Left lung (tissue), 10 donors: Measurements from ENCODE around the gene CACNB4. TPM values are rescaled to one million over a fixed set of nuclear protein-coding genes. Genes with fewer than 3 reads are reported as not detected.

Experiments used
- ATAC-seq: fragments of 200-7000 bp; cut with Tn5 transposase; one replicate; pipeline ENCODE4 v1.9.1; 2020; ENCODE audit warnings: moderate library complexity
- DNase-seq, 4 donors: peaks; one replicate each; pipeline ENCODE4 v3.0.0-alpha.2; 2013 to 2020
- H3K27ac ChIP-seq, 2 donors: fragments of 200-600 bp; sonication (generic) in 1 of 2; one replicate each; pipeline versions ENCODE4 v1.5.0 to v1.8.0; 2020 to 2021
- H3K27me3 ChIP-seq, 2 donors: fragments of 200-600 bp; sonication (generic) in 1 of 2; one replicate each; pipeline versions ENCODE4 v1.5.0 to v1.8.0; 2020 to 2021
- H3K36me3 ChIP-seq, 2 donors: fragments of 200-600 bp; sonication (generic) in 1 of 2; one replicate each; pipeline versions ENCODE4 v1.5.0 to v1.8.0; 2020 to 2021
- H3K4me1 ChIP-seq, 2 donors: fragments of 200-600 bp; one replicate each; pipeline ENCODE4 v1.8.0; 2021
- H3K4me3 ChIP-seq, 2 donors: fragments of 200-600 bp; sonication (generic) in 1 of 2; one replicate each; pipeline versions ENCODE4 v1.5.0 to v1.8.0; 2020 to 2021; ENCODE audit warnings: mild to moderate bottlenecking in 1 of 2
- H3K9me3 ChIP-seq, 2 donors: fragments of 200-600 bp; sonication (generic) in 1 of 2; one replicate each; pipeline versions ENCODE4 v1.5.0 to v1.8.0; 2020 to 2021
- intact Hi-C, 2 donors: fragments of 100-400 bp; cut with DNase I; formaldehyde crosslinking; loops; one replicate each; pipeline versions ENCODE4 v1.11.2 to v1.14.2; 2022
- polyA plus RNA-seq, 6 donors: library from polyadenylated mRNA; unstranded; fragments of 120-200 nt; gene quantifications; one replicate each; pipeline ENCODE4 v1.2.1, GENCODE V29; 2013; ENCODE audit not compliant: insufficient read length in 6 of 6
- total RNA-seq, 2 donors: library from RNA; stranded (reverse); fragmentation: NEBNext Ultra II Directional; extraction: Animal tissue kit (Norgen Biotek cat#: 25700); gene quantifications; one replicate each; pipeline ENCODE4 v1.2.1, GENCODE V29; 2021
- TF ChIP-seq, protein P1 (sequence below), 2 donors: fragments of 200-600 bp; sonication (generic) in 1 of 2; IDR thresholded peaks; one replicate each; pipeline versions ENCODE4 v1.5.0 to v1.8.0; 2021; ENCODE audit warnings: antibody characterized with exemption in 2 of 2
- donor health status: DM: no; HTN: yes; CAD: no.
- donor health status: DM: no; HTN: no; CAD: no.

CACNB4 gene
- total and polyA plus RNA-seq, 8 donors: 5.9 to 11.2 (median 8.6) TPM

DNA sequence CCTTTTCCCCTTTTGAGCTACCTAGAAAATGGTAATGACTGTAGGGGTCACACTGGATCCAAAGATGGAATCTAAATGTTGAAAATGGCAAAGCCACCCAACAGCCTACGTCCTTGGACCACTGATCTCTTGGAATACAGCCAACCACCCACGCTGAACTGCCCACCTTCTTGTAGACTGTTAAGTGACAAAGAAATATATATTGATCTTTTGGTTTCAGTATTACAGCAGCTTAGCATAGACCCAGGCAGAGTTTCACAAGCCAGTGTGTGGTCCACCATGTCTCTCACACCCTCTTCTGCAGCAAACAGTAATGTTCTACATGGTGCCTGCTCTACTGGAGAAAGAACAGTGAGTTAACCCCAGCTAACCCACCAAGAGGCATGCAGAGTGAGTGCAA lies 20.2 kb downstream of the CACNB4 start:
- Histone ChIP-seq H3K27me3 (no peaks in the 10 kb centered on the region), H3K4me1 (no peaks in the 10 kb centered on the region), H3K9me3 (no peaks in the 10 kb centered on the region), H3K36me3 (no peaks in the 10 kb centered on the region), H3K27ac (no peak overlapping the region), H3K4me3 (no peak overlapping the region)
- ATAC-seq (no peak), DNase-seq (no peak)
- intact Hi-C loops: no loop called here
- TF ChIP-seq, protein P1, sequence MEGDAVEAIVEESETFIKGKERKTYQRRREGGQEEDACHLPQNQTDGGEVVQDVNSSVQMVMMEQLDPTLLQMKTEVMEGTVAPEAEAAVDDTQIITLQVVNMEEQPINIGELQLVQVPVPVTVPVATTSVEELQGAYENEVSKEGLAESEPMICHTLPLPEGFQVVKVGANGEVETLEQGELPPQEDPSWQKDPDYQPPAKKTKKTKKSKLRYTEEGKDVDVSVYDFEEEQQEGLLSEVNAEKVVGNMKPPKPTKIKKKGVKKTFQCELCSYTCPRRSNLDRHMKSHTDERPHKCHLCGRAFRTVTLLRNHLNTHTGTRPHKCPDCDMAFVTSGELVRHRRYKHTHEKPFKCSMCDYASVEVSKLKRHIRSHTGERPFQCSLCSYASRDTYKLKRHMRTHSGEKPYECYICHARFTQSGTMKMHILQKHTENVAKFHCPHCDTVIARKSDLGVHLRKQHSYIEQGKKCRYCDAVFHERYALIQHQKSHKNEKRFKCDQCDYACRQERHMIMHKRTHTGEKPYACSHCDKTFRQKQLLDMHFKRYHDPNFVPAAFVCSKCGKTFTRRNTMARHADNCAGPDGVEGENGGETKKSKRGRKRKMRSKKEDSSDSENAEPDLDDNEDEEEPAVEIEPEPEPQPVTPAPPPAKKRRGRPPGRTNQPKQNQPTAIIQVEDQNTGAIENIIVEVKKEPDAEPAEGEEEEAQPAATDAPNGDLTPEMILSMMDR (IDR thresholded peaks at IDR 0.05): no peak

DNA sequence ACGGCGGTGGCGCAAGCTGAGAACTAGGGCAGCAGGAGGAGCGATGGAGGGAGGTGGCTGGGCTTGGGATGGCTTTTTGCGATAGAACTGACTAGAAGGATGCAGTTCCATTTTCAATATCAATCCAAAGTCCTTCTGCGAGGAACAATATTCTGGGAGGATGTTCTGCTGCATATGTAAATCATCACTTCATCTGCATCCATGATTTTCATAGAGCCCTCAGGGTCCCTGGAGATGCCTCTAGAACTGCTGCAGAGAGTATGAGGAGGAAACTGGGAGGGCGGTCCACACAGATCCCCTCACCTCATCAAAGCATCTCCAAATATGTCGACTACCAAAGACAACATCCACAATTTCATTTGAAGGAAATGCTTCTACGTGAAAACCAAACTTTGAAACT lies 20.8 kb downstream of the CACNB4 start:
- Histone ChIP-seq H3K36me3 (no peaks in the 10 kb centered on the region), H3K4me1 (no peaks in the 10 kb centered on the region), H3K9me3 (no peaks in the 10 kb centered on the region), H3K27me3 (no peaks in the 10 kb centered on the region), H3K4me3 (no peak overlapping the region), H3K27ac (no peak overlapping the region)
- no peak for ATAC-seq
- no peak for DNase-seq
- intact Hi-C loops: no loop called here
- TF ChIP-seq, protein P1 (IDR thresholded peaks at IDR 0.05): no peak

DNA sequence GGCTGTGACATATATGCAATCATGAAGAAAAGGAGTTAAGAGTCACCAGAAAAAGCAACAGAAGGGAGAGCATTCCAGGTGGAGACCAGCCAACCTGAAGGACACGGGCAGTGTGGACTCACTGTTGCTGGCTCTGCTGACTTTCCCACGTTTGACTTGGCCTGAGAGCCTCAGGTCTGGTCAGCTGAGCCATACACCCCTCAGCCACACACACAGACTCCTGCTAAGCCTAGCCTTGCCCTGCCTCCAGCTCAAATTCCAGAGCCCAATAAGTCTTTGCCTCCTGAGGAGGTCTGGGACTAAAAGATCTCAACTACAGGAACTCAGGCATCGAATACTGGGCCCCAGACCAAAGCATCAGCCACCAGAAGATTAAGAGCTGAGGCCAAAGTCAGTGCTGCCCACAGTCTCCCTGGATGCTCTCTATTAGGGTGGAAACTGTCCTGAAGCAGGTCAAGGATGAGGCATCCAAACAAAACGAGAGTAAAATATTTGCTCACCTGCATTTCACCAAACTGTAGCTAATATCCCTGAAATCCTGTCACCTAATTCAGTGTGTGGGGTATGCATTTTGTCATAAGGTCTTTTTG lies 23.3 kb downstream of the CACNB4 start:
- TF ChIP-seq, protein P1 (IDR thresholded peaks at IDR 0.05): no peak
- no peaks in the 10 kb centered on the region for H3K36me3 ChIP-seq
- H3K9me3 ChIP-seq: no peaks in the 10 kb centered on the region
- DNase-seq (no peak), ATAC-seq (peak; percentile 61)
- no peak overlapping the region for H3K27ac ChIP-seq
- H3K4me3 ChIP-seq: no peak overlapping the region
- H3K4me1 ChIP-seq: no peaks in the 10 kb centered on the region
- intact Hi-C loops: no loop called here
- no peaks in the 10 kb centered on the region for H3K27me3 ChIP-seq

DNA sequence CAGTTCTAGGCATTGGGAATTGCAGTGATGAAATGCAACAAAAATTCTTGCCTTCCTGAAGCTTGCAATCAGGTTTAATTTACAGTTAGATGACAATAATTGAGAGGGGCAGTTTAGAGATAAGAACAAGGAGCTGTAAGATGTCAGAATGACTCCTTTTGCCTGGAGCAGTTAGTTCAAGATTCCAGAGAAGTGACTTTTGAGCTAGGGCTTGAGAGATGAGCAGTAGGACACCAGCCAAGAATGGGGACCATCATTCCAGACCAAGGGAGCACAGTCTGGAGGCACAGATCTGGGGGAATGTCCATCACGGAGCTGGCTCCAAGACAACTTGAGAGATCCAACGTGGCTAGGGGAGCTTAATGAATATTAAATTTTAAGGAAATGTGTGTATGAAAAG lies 26.8 kb downstream of the CACNB4 start:
- Histone ChIP-seq H3K4me1 (no peaks in the 10 kb centered on the region), H3K27me3 (no peaks in the 10 kb centered on the region), H3K9me3 (no peaks in the 10 kb centered on the region), H3K4me3 (no peak overlapping the region), H3K36me3 (no peaks in the 10 kb centered on the region), H3K27ac (no peak overlapping the region)
- TF ChIP-seq, protein P1 (IDR thresholded peaks at IDR 0.05): no peak
- ATAC-seq (no peak), DNase-seq (no peak)
- intact Hi-C loops: no loop called here

DNA sequence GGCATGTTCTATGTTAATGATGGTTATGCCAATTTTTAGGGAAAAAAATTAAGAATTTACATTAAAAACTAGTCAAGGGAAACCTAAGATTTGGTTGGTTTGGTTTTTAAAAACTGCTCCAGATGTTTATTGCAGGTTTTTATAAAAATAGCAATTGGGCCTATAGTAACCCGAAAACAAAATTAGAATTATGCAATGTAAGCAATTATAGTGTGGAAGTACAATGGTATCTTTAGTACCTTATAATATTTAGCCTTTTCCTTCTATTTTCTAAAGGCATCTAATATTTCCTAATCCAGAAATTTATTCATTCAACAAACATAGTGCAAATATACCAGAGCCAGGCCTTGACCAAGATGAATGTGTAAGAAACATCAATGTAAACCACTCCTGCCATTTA lies 27.3 kb downstream of the CACNB4 start:
- intact Hi-C loops: no loop called here
- Histone ChIP-seq H3K4me1 (no peaks in the 10 kb centered on the region), H3K36me3 (no peaks in the 10 kb centered on the region), H3K27ac (no peak overlapping the region), H3K9me3 (no peaks in the 10 kb centered on the region), H3K27me3 (no peaks in the 10 kb centered on the region), H3K4me3 (no peak overlapping the region)
- DNase-seq: no peak
- TF ChIP-seq, protein P1 (IDR thresholded peaks at IDR 0.05): no peak
- ATAC-seq: no peak
